Heart left ventricle (tissue), 16 donors: ENCODE data around the gene GALNT2. TPM values are rescaled to one million over a fixed set of nuclear protein-coding genes. Genes with fewer than 3 reads are reported as not detected.

Source experiments
- ATAC-seq, 4 donors: fragments of 200-7000 bp; cut with Tn5 transposase; one replicate each; pipeline ENCODE4 v1.9.1; 2020 to 2022; ENCODE audit warnings: moderate library complexity in 4 of 4, mild to moderate bottlenecking in 3 of 4, moderate number of reproducible peaks in 1 of 4
- DNase-seq, 5 donors: peaks; one replicate each; pipeline ENCODE4 v3.0.0-alpha.2; 2020
- H3K27ac ChIP-seq, 12 donors: fragments of 200-600 bp; sonication (generic) in 4 of 12; one replicate each; pipeline versions ENCODE4 v1.5.0 to v1.8.0; 2016 to 2022; ENCODE audit warnings: mild to moderate bottlenecking in 2 of 12
- H3K27me3 ChIP-seq, 9 donors: fragments of 200-600 bp; sonication (generic) in 2 of 9; one replicate each; pipeline versions ENCODE4 v1.5.1 to v1.8.0; 2016 to 2022; ENCODE audit warnings: mild to moderate bottlenecking in 3 of 9
- H3K36me3 ChIP-seq, 9 donors: fragments of 200-600 bp; sonication (generic) in 2 of 9; one replicate each; pipeline versions ENCODE4 v1.5.0 to v1.8.0; 2018 to 2022; ENCODE audit warnings: mild to moderate bottlenecking in 2 of 9
- H3K4me1 ChIP-seq, 12 donors: fragments of 200-600 bp; sonication (generic) in 4 of 12; one replicate each; pipeline versions ENCODE4 v1.5.0 to v1.8.0; 2016 to 2022; ENCODE audit warnings: mild to moderate bottlenecking in 3 of 12
- H3K4me3 ChIP-seq, 12 donors: fragments of 200-600 bp; sonication (generic) in 4 of 12; one replicate each; pipeline versions ENCODE4 v1.5.0 to v1.8.0; 2017 to 2022; ENCODE audit warnings: mild to moderate bottlenecking in 9 of 12, moderate library complexity in 4 of 12
- H3K9me3 ChIP-seq, 12 donors: fragments of 200-600 bp; sonication (generic) in 4 of 12; one replicate each; pipeline versions ENCODE4 v1.5.0 to v1.8.0; 2016 to 2022; ENCODE audit warnings: mild to moderate bottlenecking in 1 of 12
- POLR2A ChIP-seq, 2 donors: fragments of 450-650 bp; IDR thresholded peaks; one replicate each; pipeline ENCODE4 v1.6.1; 2017; ENCODE audit warnings: antibody characterized with exemption in 2 of 2, mild to moderate bottlenecking in 2 of 2, moderate library complexity in 2 of 2
- WGBS, 4 donors: extraction: QIAGEN DNeasy Blood & Tissue Kit in 2 of 4; methylation state at CpG; one replicate each; pipeline versions ENCODE4 v1.1.5 to v1.1.7; 2013 to 2018; 5-methylcytosine and 5-hydroxymethylcytosine counted together
- intact Hi-C, 10 donors: fragments of 100-400 bp; cut with DNase I; formaldehyde crosslinking; loops; one replicate each; pipeline versions ENCODE4 v1.11.1 to v1.14.2; 2022
- polyA plus RNA-seq, 2 donors: library from polyadenylated mRNA; stranded (reverse); fragments of 200-250 nt; gene quantifications; one replicate each; pipeline ENCODE4 v1.2.3, GENCODE V29; 2013
- total RNA-seq, 9 donors: library from RNA; depleted of rRNA in 2 of 9; stranded (reverse); fragments of >200 nt in 2 of 9; fragmentation: NEBNext Ultra II Directional in 3 of 9; extraction: Animal tissue kit (Norgen Biotek cat#: 25700) in 3 of 9; gene quantifications; one replicate each; pipeline versions ENCODE4 v1.1.0 to v1.2.4, GENCODE V29; 2016 to 2023
- TF ChIP-seq, protein P1 (sequence below), 12 donors: fragments of 200-600 bp; sonication (generic) in 4 of 12; IDR thresholded peaks; one replicate each; pipeline versions ENCODE4 v1.5.0 to v1.8.0; 2018 to 2022; ENCODE audit warnings: antibody characterized with exemption in 12 of 12, mild to moderate bottlenecking in 5 of 12
- donor health status: ischemic (EF 13 %, LVEDD 7.1; RV severe dilation, severe dysfunction).
- donor health status: healthy with polysubstance abuse.
- donor health status: DM: no; HTN: yes; CAD: no.
- donor health status: DM: no; HTN: no; CAD: no.
- donor health status: ischemic (EF 25% LVEDD 6.9; RV normal size, moderate dysfunction).
- donor health status: ischemic (EF 25% LVEDD 5.7; RV mildly dilated, moderate dysfunction).
- donor health status: healthy.
- donor health status: DM: yes; HTN: yes; CAD: no.
- donor health status: ischemic (EF 35%, LVEDD 5.7; RV mildly dilated, moderate dysfunction).
- donor health status: nonischemic (EF 11% LVEDD 7.7; RV severe dilation, severe dysfunction).
- donor health status: DM: yes; HTN: yes; CAD: no.
- donor health status: PGD.
- donor health status: ischemic (EF 29% LVEDD 5.4; RV normal size, mild dysfunction).
- donor health status: nonischemic (EF 23%, LVEDD 6.1; RV moderate dilation, normal function).

Gene GALNT2
- total and polyA plus RNA-seq, 11 donors = 10.1 to 44.9 (median 31.6) TPM

DNA sequence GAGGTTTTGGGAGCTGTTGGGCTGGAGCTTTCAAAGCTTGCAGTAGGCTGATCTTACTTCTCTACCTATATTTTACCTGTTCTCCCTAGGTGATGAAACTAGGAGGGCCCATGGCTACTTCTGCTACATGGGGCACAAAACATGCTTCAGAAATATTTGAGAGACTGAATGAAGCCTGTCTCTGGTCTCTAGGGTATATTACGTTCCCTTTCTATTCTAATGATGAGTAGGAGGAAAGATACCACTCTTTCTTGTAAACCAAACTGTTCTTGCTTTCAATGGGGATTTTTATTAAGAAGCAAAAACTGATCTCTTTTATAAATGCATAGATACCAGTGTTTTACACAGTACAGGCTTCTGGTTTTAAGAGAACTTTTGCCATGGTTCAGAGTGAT lies 103.1 kb downstream of the GALNT2 start:
- peak overlapping the region in 8 of 12 donors; percentile 2 to 71 (median 36) for H3K27ac ChIP-seq
- no peak for ATAC-seq
- TF ChIP-seq POLR2A (IDR thresholded peaks at IDR 0.05) = no peak
- TF ChIP-seq, protein P1, sequence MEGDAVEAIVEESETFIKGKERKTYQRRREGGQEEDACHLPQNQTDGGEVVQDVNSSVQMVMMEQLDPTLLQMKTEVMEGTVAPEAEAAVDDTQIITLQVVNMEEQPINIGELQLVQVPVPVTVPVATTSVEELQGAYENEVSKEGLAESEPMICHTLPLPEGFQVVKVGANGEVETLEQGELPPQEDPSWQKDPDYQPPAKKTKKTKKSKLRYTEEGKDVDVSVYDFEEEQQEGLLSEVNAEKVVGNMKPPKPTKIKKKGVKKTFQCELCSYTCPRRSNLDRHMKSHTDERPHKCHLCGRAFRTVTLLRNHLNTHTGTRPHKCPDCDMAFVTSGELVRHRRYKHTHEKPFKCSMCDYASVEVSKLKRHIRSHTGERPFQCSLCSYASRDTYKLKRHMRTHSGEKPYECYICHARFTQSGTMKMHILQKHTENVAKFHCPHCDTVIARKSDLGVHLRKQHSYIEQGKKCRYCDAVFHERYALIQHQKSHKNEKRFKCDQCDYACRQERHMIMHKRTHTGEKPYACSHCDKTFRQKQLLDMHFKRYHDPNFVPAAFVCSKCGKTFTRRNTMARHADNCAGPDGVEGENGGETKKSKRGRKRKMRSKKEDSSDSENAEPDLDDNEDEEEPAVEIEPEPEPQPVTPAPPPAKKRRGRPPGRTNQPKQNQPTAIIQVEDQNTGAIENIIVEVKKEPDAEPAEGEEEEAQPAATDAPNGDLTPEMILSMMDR (IDR thresholded peaks at IDR 0.05) = no peak
- WGBS, 4 donors = 69 to 88% (median 80%) methylated on average over 1 of the region's 1 CpG
- peak overlapping the region in 7 of 12 donors; percentile 18 to 42 (median 30) for H3K4me3 ChIP-seq
- H3K36me3 ChIP-seq = no peaks in the 10 kb centered on the region
- no peaks in the 10 kb centered on the region for H3K27me3 ChIP-seq
- DNase-seq = no peak
- peaks cover 0 to 44% (median 9%) of the 10 kb centered on the region in 12 donors for H3K4me1 ChIP-seq
- H3K9me3 ChIP-seq = peaks cover 0 to 5% (median 0%) of the 10 kb centered on the region in 12 donors
- intact Hi-C loops = no loop called here

DNA sequence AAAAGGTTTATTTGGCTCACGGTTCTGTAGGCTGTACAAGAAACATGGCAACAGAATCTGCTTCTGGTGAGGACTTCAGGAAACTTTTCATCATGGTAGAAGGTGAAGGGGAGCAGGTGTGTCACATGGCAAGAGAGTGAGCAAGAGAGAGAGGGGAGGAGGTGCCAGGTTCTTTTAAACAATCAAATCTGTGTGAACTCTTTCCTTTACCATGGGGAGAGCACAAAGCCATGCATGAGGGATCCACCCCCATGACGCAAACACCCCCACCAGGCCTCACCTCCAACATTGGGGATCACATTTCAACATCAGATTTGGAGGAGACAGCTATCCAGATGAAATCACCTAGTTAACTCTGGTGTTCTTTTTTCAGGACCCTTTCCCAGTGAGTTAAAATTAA lies 103.6 kb downstream of the GALNT2 start:
- no peaks in the 10 kb centered on the region for H3K27me3 ChIP-seq
- H3K4me1 ChIP-seq = peaks cover 0 to 44% (median 6%) of the 10 kb centered on the region in 12 donors
- DNase-seq (peak in 2 of 5 donors; percentile 1 to 5), ATAC-seq (no peak)
- peaks cover 0 to 5% (median 0%) of the 10 kb centered on the region in 12 donors for H3K9me3 ChIP-seq
- TF ChIP-seq POLR2A (IDR thresholded peaks at IDR 0.05) = no peak
- TF ChIP-seq, protein P1 (IDR thresholded peaks at IDR 0.05) = no peak
- H3K4me3 ChIP-seq = no peak overlapping the region
- 90 to 96% (median 94%) methylated on average over 2 of the region's 2 CpGs for WGBS, 4 donors
- intact Hi-C loops = no loop called here
- H3K36me3 ChIP-seq = no peaks in the 10 kb centered on the region
- H3K27ac ChIP-seq = peak overlapping the region in 3 of 12 donors; percentile 18 to 71 (median 21)

DNA sequence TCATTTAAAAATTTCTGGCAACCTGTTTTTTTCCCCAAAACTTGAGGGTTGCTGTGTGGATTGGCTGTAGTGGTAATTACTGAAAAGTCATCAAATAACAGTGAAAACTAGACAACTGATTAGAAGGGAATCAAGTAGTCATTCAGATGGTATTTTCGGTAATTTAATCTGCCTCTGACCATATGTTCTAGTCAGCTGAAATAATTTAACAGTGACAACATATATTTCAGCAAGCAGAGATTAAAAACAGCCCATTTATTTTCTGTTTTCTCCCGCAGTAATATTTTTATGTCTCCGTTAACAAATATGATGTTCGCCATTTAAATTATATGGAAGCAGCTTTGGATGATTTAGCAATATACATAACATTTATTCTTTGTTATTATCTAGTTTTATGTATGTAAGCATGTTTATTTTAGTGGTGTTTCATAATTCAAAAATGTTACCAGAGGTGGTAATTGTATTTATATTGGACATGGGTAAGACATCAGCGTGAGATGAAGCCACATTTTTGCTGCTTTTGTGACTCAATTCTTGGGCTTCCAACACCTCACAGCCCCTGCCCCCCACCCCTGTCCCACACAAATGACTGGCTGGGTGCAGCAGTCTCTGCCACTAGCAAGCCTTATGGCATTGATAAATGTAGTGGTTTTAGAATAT lies 104.4 kb downstream of the GALNT2 start:
- Histone ChIP-seq H3K4me3 (no peak overlapping the region), H3K27me3 (no peaks in the 10 kb centered on the region), H3K36me3 (no peaks in the 10 kb centered on the region), H3K27ac (peak overlapping the region in 1 of 12 donors; percentile 3), H3K9me3 (peaks cover 0 to 5% (median 0%) of the 10 kb centered on the region in 12 donors), H3K4me1 (peaks cover 0 to 49% (median 13%) of the 10 kb centered on the region in 12 donors)
- intact Hi-C loops = no loop called here
- ATAC-seq = no peak
- TF ChIP-seq, protein P1 (IDR thresholded peaks at IDR 0.05) = no peak
- no peak for TF ChIP-seq POLR2A (IDR thresholded peaks at IDR 0.05)
- 78 to 90% (median 84%) methylated on average over 5 of the region's 5 CpGs for WGBS, 4 donors
- DNase-seq = no peak

DNA sequence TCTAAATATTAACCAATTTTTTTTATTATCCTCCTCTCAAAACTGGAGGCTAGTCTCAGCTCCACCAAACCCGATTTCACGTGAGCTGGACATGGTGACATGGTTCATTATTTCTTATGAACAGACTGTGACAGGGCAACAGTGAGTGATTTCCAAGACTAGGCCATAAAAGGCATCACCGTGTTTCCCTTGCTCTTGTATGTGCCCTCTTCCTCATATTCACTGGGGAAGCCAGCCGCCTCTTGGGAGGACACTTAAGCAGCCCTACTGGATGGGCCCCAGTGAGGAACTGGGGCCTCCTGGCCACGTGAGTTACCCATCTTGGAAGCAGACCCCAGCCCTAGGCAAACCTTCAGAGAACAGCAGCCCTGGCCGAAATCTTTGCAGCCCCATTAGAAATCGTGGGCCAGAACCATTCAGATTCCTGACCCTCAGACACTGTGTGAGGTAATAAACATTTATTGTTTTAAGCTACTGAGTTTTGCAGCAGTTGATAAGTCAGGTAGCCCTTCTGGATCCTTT lies 105.0 kb downstream of the GALNT2 start:
- Histone ChIP-seq H3K27ac (peak overlapping the region in 1 of 12 donors; percentile 3), H3K4me3 (no peak overlapping the region), H3K27me3 (no peaks in the 10 kb centered on the region), H3K9me3 (peaks cover 0 to 5% (median 0%) of the 10 kb centered on the region in 12 donors), H3K36me3 (no peaks in the 10 kb centered on the region), H3K4me1 (peaks cover 0 to 55% (median 18%) of the 10 kb centered on the region in 12 donors)
- ATAC-seq = no peak
- TF ChIP-seq, protein P1 (IDR thresholded peaks at IDR 0.05) = no peak
- TF ChIP-seq POLR2A (IDR thresholded peaks at IDR 0.05) = no peak
- 85 to 93% (median 89%) methylated on average over 7 of the region's 7 CpGs for WGBS, 4 donors
- DNase-seq = peak in 2 of 5 donors; percentile 4 to 11
- intact Hi-C loops = no loop called here
